GM19193 (cell line): ENCODE results near the gene CNOT11.

Experiments used
- POLR2A ChIP-seq: IDR thresholded peaks from 4 replicates; pipeline ENCODE4 v1.6.1; 2011; ENCODE audit not compliant: insufficient read depth, insufficient read length; ENCODE audit errors: extremely low read depth

The CNOT11 gene

DNA sequence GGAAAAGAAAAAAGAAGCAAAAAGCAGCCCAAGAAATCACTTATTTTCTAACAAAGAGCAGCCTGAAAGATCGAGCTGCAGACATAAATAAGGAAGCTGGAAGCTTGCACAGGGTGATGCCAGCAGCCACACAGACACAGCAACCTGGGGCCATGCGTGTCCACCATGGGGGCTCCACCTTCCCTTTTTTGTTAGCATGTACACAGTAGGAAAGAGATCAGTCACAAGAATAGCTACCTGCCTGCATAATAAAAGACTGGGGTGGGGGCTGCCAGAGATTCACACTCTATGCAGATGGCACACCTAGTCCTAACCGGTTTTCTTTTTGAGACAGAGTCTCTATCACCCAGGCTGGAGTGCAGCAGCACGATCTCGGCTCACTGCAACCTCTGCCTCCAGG lies 2.9 kb upstream of the CNOT11 start:
- TF ChIP-seq POLR2A: no peak

DNA sequence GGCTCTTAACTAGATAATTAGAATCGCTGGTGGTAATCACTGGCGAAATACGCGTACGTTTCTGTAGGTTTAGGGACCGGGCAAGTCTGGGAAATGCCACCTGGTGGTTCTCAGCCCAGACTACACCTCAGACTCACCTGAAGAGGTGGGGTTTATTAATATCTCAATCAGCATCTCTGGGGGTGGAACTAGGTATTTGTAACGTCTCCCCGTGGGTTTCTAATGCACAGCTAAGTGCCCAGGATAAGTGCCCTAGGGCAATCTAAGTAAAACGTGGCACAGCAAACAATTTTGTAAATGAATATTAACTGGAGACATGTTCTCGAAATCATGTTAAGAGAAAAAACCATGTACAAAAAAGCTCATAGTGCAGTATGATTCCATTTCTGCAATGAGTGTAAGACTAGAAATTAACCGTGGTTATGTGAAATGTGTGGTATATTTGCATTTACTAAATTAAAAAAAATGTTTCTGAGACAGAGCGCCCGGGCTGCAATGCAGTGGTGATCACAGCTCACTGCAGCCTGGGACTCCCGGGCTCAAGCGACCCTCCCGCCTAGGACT lies 760 bp upstream of the CNOT11 start:
- no peak for TF ChIP-seq POLR2A

DNA sequence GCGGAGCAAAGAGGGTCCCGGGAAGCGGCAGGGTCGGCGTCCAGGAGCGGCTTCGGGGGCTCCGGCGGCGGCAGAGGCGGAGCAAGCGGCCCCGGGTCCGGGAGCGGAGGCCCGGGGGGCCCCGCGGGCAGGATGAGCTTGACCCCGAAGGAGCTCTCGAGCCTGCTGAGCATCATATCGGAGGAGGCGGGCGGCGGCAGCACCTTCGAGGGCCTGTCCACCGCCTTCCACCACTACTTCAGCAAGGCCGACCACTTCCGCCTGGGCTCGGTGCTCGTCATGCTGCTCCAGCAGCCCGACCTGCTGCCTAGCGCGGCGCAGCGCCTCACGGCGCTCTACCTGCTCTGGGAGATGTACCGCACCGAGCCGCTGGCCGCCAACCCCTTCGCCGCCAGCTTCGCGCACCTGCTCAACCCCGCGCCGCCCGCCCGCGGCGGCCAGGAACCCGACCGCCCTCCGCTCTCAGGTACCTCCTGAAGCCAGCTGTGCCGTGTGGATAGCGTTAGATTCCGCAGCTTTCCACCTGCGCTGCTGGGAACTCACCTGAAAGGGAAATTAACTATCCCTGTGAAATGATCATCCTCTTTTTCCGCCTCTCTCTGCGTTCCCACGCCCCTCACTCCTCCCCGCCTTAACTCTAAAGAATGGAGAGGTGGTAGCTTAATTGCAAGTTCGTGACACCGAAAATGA lies 472 bp downstream of the CNOT11 start:
- no peak for TF ChIP-seq POLR2A

DNA sequence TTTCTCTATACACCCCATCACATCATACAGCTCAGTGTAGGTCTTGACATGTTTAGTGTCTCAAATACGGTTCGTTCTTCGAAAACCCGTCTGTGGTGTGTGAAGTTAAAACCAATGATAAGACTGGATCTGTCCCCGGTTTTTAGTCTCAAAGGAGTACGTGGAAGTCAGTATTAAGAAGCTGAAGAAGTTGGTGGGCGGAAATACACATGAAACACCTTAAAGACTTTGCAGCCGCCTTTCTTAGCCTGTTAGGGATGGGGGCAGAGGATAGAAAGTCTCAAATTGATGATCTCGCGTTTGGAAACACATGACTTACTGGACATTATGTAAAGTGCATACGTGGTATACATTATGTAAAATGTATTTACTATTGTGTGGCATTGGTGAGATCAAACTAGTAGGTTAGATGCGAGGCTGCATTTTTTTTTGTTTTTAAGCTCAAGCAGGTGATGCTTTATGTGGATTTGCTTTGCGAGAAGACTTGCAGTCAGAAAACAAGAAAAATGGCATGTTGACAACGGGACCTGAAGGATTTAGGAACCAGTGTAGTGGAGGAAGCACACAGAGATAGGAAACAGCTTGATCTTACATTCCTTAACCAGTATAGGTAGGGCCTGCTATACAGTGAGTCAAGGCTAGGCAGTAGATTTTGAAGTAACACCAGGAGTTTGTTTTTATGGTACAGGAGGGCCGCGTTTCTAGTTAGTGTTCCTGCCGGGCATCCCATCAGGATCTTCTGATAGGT lies 1.2 kb downstream of the CNOT11 start:
- TF ChIP-seq POLR2A: no peak

DNA sequence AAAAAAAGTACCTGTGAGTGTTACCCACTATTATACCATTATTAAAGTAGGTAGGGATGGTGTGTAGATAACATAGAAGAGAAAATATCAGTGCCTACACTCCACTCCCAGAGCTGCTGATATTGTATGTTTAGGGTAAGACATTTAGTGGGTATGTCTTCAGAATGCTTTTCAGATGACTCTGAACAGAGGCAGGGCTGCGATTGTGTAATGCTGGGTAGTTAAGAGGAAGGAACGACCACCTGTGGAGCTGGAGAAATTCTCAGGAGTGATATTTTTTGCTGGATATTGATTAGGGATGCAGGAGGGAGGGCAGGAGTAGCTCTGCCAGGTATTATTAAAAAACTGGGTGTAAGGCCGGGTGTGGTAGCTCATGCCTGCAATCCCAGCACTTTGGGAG lies 2.8 kb downstream of the CNOT11 start:
- no peak for TF ChIP-seq POLR2A

DNA sequence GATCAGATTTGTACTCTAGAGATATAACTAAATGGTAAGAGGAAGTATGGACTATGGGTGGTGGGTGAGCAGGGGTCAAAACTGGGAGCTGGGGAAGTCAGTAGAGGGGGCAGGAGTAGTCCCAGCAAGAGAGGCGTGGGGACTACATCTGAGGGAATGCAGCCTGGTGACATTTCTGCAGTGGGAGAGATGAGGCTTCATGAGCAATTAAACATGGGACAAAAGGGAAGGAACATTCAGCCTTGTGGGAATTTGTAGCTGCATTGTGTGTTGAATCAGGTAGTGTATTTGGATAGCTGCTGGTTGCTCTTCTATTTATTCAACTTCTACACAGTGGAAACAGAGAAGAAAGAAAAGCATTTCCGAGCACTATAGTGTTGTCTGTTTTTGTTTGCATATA lies 3.6 kb downstream of the CNOT11 start:
- no peak for TF ChIP-seq POLR2A

DNA sequence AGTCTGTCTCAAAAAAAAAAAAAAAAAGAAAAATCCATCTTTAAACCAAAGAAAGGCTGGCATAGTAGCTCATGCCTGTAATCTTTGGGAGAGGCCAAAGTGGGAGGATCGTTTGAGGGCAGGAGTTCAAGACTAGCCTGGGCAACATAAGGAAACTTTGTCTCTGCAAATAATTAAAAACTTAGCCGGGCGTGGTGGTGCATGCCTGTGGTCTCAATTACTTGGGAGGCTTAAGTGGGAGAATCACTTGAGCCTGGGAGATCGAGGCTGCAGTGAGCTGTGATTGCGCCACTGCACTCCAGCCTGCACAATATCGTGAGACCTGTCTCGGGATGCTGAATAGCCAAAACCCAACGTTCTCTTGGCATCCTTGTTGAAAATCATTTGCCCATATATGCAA lies 6.1 kb downstream of the CNOT11 start:
- TF ChIP-seq POLR2A: no peak

DNA sequence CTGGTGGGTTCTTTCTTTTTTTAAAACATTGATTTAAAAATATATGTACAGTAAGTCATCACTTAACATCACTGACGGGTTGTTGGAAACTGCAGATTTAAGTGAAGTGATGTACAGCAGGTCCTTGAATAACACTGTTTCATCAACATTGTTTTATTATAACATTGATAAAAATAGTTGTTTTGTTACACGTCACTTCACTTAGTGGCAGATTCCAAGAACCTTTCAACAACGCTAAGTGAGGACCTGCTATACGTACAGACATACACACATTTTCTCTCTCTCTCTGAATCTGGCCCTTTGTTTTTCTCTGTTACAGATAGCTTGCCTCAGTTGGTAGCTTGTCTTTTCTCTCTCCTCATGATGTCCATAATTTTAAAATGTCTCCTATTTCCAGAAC lies 9.5 kb downstream of the CNOT11 start:
- no peak for TF ChIP-seq POLR2A

DNA sequence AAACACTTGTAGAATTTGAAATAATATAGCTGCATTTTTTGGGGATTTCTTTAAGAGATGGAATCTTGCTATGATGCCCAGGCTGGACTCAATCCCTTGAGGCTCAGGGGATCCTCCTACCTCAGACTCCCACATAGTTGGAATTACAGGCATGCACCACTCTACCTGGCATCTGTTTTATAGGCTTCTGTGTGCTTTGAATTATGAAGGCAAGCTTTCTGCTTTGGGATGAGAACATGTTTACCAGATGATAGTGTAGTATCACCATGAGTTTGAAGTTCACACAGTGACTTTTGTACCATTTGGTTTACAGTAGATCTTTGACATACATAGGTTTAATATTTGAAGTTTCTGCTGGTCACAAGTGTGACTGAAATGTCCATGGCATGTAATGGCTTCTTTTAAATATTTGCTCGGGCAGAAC lies 10.7 kb downstream of the CNOT11 start:
- TF ChIP-seq POLR2A: no peak

DNA sequence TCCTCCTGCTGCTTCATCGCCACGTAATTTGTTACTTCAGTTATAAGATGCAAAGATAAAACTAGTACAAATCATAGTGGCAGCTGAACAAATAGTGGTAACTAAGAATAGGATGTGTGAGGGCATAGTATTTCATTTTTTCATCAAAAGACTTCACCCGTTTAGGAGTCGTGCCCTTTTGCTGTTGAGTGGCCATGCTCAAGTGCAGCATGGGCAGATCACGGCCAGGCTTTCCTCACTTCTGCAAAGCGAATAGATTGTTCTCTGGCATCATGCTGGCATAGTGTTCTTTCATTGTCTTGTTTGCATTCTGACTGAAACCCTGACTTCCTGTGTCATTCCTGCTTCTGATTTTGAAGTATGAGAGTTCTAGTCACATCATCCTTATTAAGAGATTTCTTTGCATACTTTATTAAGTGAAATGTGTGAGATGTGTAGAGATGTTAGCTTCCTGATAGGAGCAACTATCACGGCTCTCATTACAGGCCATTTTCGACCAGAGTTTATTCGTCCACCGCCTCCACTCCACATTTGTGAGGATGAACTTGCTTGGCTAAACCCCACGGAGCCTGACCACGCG lies 11.8 kb downstream of the CNOT11 start:
- no peak for TF ChIP-seq POLR2A

DNA sequence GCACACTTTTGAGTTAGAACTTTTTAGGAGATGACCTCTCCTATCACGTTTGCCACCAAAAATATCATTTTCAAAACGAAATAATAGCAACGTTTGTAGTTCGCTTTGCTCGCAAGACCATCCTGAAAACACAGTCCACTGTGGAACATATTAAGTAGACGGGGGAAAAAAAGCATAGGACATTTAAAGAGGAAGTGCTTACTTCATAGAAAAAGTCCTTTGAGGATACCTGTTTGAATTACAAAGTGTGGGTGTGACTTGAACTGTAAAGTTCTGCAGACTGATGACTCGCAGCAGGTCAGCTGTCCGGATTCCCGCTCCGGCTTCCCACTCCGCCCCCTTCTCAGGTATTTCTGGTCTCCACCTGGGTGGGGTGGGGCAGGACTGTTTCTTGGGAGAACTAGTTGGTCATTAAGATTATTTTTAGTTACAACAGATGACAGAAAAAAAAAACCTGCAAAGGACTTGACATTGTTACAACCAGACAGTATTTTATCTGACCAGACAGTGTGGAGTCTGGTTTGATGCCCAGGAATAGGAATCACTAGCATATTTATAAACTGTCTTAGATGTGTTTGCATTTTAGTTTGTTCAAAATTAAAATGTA lies 13.3 kb downstream of the CNOT11 start:
- no peak for TF ChIP-seq POLR2A

DNA sequence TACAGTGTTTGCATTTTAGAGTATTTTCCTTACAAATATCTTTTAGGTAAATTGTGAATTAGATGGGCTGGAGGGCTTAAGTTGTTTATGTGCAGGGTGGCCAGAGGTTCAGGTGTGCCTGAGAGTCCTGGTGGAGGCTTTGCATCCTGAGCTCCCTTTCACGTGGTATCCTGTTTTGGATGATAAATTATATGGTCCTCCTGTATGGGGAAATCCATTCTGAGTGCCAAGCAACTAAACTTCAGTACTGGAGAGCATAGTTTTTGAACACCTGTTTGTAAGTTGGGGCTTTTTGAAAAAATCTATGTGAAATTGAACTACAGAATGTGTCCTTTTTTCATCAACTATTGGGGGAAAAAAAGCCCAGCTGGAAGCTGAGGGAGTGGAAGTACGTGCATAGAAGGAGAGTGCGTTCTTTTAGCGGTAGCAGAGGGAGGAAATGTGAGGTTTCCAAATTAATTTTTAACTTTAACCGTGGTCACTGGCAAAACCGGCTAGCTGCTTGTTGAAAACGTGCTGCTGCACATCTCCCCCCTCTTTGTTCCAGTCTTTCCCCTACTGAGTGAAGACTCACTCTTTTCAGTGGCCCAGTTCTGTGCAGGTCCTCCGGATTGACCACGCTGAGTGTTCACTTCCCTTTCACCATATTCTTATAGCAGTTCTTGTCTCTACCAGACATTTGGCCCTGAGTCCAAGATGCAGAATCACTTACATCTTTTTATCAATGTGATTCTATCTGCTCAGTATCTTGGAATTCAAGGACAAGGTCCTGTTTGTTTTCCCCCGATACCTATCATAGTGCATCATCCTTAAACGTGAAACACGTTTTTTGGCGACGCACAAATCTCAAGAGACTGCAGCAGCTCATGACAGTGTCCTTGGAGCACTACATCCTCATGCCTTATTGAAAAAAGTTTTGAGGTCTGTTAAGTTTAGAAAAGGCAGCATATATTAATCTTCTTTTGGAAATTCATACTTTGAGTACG lies 15.3 kb downstream of the CNOT11 start:
- TF ChIP-seq POLR2A: peak; percentile 21

DNA sequence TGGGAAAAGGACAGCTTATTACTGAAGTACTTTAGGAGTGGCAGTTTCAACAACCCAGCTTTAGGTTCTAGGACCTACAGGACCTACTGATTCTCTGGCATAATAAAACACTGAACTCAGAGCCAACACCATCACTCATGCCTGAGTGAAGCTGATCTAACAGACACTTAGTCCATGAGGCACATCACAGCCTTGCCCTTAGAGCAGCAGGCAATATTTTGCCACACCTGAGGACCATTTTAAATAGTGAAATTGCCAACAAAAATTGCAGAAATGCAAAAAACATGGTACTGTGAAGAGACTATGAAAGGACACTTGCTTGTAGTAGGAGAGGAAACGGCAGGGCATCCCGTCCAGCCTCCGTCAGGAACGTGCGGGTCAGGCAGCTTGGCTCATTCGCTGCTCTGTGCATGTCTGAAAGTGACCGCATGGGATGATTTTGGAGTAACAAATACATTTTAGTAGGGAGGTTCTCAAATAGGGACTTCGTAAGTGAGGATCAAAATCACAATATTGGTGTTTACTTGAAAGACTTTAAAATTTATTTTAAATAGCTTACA lies 18.1 kb downstream of the CNOT11 start:
- TF ChIP-seq POLR2A: no peak
